IPS-15b (cell line): ENCODE data around the gene TP53BP1.

Experiments
- H3K27me3 ChIP-seq: one replicate; pipeline ENCODE4 v1.6.1; 2013; ENCODE audit warnings: low read length; ENCODE audit not compliant: control insufficient read depth, insufficient read depth
- H3K36me3 ChIP-seq: one replicate; pipeline ENCODE4 v1.6.1; 2013; ENCODE audit warnings: low read length; ENCODE audit not compliant: control insufficient read depth, insufficient read depth
- H3K4me1 ChIP-seq: one replicate; pipeline ENCODE4 v1.6.1; 2013; ENCODE audit warnings: mild to moderate bottlenecking, low read length; ENCODE audit not compliant: control insufficient read depth, insufficient read depth
- H3K4me3 ChIP-seq: one replicate; pipeline ENCODE4 v1.5.1; 2013; ENCODE audit warnings: low read depth, low read length
- H3K9ac ChIP-seq: one replicate; pipeline ENCODE4 v1.6.1; 2013; ENCODE audit warnings: low read depth, mild to moderate bottlenecking, low read length
- H3K9me3 ChIP-seq: one replicate; pipeline ENCODE4 v1.6.1; 2013; ENCODE audit warnings: mild to moderate bottlenecking, low read length; ENCODE audit not compliant: control insufficient read depth, insufficient read depth

Gene TP53BP1

GRCh38 chr15:43471975-43472374 is 21.0 kb downstream of the TP53BP1 start:
- Histone ChIP-seq H3K36me3 (peaks cover 48% of the 10 kb centered on the region), H3K27me3 (no peaks in the 10 kb centered on the region), H3K4me1 (no peaks in the 10 kb centered on the region), H3K4me3 (no peak overlapping the region), H3K9me3 (no peaks in the 10 kb centered on the region), H3K9ac (no peak overlapping the region)

- Histone ChIP-seq H3K27me3 (no peaks in the 10 kb centered on the region), H3K36me3 (peaks cover 36% of the 10 kb centered on the region), H3K9me3 (no peaks in the 10 kb centered on the region), H3K9ac (no peak overlapping the region), H3K4me1 (no peaks in the 10 kb centered on the region), H3K4me3 (no peak overlapping the region)
Observed at GRCh38 chr15:43469867-43470266, 23.1 kb downstream of the TP53BP1 start.

- Histone ChIP-seq H3K9ac (no peak overlapping the region), H3K36me3 (peaks cover 24% of the 10 kb centered on the region), H3K27me3 (no peaks in the 10 kb centered on the region)
Observed at GRCh38 chr15:43465100-43465499, 27.9 kb downstream of the TP53BP1 start.

GRCh38 chr15:43463998-43464397 is 29.0 kb downstream of the TP53BP1 start:
- no peak overlapping the region for H3K4me3 ChIP-seq
- H3K36me3 ChIP-seq, result peaks cover 19% of the 10 kb centered on the region
- H3K9ac ChIP-seq, result no peak overlapping the region
- H3K27me3 ChIP-seq, result no peaks in the 10 kb centered on the region
- H3K9me3 ChIP-seq, result no peaks in the 10 kb centered on the region
- H3K4me1 ChIP-seq, result no peaks in the 10 kb centered on the region

More at GRCh38 chr15:43465100-43465499, 27.9 kb downstream of the TP53BP1 start:
- no peaks in the 10 kb centered on the region for H3K4me1 ChIP-seq
- no peaks in the 10 kb centered on the region for H3K9me3 ChIP-seq
- no peak overlapping the region for H3K4me3 ChIP-seq

- no peaks in the 10 kb centered on the region for H3K4me1 ChIP-seq
- no peak overlapping the region for H3K4me3 ChIP-seq
- peaks cover 19% of the 10 kb centered on the region for H3K36me3 ChIP-seq
- no peaks in the 10 kb centered on the region for H3K27me3 ChIP-seq
- H3K9ac ChIP-seq, result no peak overlapping the region
- no peaks in the 10 kb centered on the region for H3K9me3 ChIP-seq
Observed at GRCh38 chr15:43463507-43463906, 29.4 kb downstream of the TP53BP1 start.

- Histone ChIP-seq H3K27me3 (no peaks in the 10 kb centered on the region), H3K9me3 (no peaks in the 10 kb centered on the region), H3K36me3 (peaks cover 3% of the 10 kb centered on the region), H3K4me1 (no peaks in the 10 kb centered on the region), H3K9ac (no peak overlapping the region), H3K4me3 (no peak overlapping the region)
Observed at GRCh38 chr15:43449981-43450380, 43.0 kb downstream of the TP53BP1 start.

GRCh38 chr15:43446344-43446743 is 46.6 kb downstream of the TP53BP1 start:
- H3K4me3 ChIP-seq, result no peak overlapping the region

GRCh38 chr15:43441316-43441715 is 51.6 kb downstream of the TP53BP1 start:
- no peaks in the 10 kb centered on the region for H3K9me3 ChIP-seq
- peaks cover 11% of the 10 kb centered on the region for H3K36me3 ChIP-seq
- H3K4me1 ChIP-seq, result peaks cover 4% of the 10 kb centered on the region
- no peak overlapping the region for H3K9ac ChIP-seq
- no peaks in the 10 kb centered on the region for H3K27me3 ChIP-seq
- no peak overlapping the region for H3K4me3 ChIP-seq

More at GRCh38 chr15:43446344-43446743, 46.6 kb downstream of the TP53BP1 start:
- H3K36me3 ChIP-seq, result peaks cover 3% of the 10 kb centered on the region
- H3K4me1 ChIP-seq, result no peaks in the 10 kb centered on the region
- H3K9me3 ChIP-seq, result no peaks in the 10 kb centered on the region
- H3K27me3 ChIP-seq, result no peaks in the 10 kb centered on the region
- no peak overlapping the region for H3K9ac ChIP-seq

GRCh38 chr15:43440721-43441281 is 52.2 kb downstream of the TP53BP1 start:
- Histone ChIP-seq H3K36me3 (peaks cover 11% of the 10 kb centered on the region), H3K9ac (no peak overlapping the region), H3K4me1 (peaks cover 4% of the 10 kb centered on the region), H3K4me3 (no peak overlapping the region), H3K27me3 (no peaks in the 10 kb centered on the region), H3K9me3 (no peaks in the 10 kb centered on the region)

- H3K9me3 ChIP-seq, result no peaks in the 10 kb centered on the region
- H3K36me3 ChIP-seq, result peaks cover 8% of the 10 kb centered on the region
- no peak overlapping the region for H3K9ac ChIP-seq
- H3K4me3 ChIP-seq, result no peak overlapping the region
- H3K27me3 ChIP-seq, result no peaks in the 10 kb centered on the region
- peaks cover 4% of the 10 kb centered on the region for H3K4me1 ChIP-seq
Observed at GRCh38 chr15:43439268-43439667, 53.7 kb downstream of the TP53BP1 start.

GRCh38 chr15:43436395-43436794 is 56.6 kb downstream of the TP53BP1 start:
- no peak overlapping the region for H3K4me3 ChIP-seq
- H3K9ac ChIP-seq, result no peak overlapping the region
- H3K36me3 ChIP-seq, result peaks cover 16% of the 10 kb centered on the region
- peaks cover 4% of the 10 kb centered on the region for H3K4me1 ChIP-seq
- no peaks in the 10 kb centered on the region for H3K27me3 ChIP-seq
- H3K9me3 ChIP-seq, result no peaks in the 10 kb centered on the region

- no peak overlapping the region for H3K4me3 ChIP-seq
Observed at GRCh38 chr15:43434446-43434845, 58.5 kb downstream of the TP53BP1 start.

More at GRCh38 chr15:43434446-43434845, 58.5 kb downstream of the TP53BP1 start:
- H3K4me1 ChIP-seq, result no peaks in the 10 kb centered on the region
- H3K9ac ChIP-seq, result no peak overlapping the region
- no peaks in the 10 kb centered on the region for H3K27me3 ChIP-seq
- no peaks in the 10 kb centered on the region for H3K9me3 ChIP-seq
- H3K36me3 ChIP-seq, result peaks cover 16% of the 10 kb centered on the region
